GM18909 (cell line): ENCODE data around the gene CFAP157.

Experiments
- ATAC-seq: cut with Tn5 transposase; IDR thresholded peaks from one replicate; pipeline ENCODE4 v1.9.1; 2021; ENCODE audit warnings: mild to moderate bottlenecking; ENCODE audit not compliant: unreplicated experiment, poor library complexity

Gene CFAP157

GRCh38 chr9:127733614-127734013 is 26.8 kb downstream of the CFAP157 start:
- ATAC-seq: no peak

GRCh38 chr9:127734247-127734746 is 27.5 kb downstream of the CFAP157 start:
- ATAC-seq: no peak

DNA sequence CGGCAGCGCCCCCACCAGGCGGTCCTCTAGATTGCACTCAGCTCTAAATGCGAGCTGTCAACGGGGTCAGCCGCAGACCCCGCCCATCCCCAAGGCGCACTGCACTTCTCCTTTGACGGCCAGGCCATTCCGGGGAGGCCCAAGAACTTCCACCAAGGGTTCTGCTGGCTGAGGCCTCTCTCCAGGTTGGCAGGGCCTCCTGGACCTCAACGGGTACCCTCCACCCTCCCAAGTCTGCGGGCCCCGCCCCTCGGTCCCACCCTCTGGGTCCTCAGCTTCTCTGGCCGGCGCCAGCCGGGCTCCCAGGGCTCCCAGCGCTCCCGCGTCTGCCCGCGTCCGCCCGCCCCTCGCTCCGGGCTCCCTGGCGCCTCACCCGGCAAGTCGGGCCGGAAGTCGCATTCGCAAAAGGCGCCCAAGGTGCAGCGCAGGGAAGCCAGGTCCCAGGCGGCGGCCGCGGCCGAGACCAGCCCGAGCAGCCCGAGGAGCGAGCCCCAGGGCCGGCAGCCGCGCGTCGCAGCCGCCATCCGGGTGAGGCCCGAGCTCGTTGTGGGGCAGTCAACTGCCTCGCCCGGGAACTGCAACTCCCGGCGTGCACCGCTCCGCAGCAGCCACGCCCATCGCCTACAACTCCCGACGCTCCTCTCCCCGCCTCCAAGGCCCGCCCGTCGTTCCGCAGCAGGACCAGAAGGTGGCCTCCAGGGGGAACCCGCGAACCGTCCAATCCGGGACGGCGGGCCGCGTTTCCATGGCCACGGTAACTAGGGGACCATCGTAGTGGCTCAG is 28.1 kb downstream of the CFAP157 start, which contains the start of gene TOR2A:
Gene TOR2A, minus strand, starts transcription at position 548 of the 783 bp plus-strand sequence. Its CDS starts 24 bp downstream, at position 524.
- ATAC-seq: peak; percentile 89

DNA sequence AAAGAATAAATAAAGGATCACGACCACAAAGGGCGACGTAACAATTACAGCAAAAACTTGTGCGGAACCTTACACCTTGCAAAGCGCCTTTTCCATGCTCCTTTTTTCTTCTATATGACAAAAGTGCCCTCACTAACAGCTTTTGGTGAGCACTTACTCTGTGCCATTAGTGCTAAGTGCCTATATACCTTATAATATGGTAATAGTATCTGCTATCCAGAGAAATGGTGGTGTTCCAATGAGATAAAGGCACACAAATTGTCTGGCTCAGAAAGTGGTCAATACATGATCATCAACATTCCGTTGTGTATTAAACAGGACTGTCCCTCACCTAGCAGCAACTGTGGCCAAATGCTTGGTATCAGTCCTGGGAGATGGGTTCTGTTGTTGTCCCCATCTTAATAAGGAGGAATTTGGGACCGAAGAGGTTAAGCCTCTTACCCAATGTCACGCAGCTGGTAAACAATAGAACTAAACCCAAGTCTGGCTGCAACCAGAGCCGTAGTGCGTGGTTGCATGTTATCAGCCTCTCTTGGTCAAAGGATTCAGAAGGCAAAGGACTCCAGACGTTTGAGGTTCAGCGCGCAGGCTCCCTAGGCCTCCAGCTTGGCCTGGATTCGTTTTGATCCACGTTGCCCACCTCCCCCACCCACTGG is 28.9 kb downstream of the CFAP157 start:
- peak; percentile 10 for ATAC-seq

- no peak for ATAC-seq
These were observed 31.9 kb downstream of the CFAP157 start for GRCh38 chr9:127738666-127739065.

GRCh38 chr9:127739614-127740330 is 33.0 kb downstream of the CFAP157 start:
- no peak for ATAC-seq

- no peak for ATAC-seq
These were observed 35.1 kb downstream of the CFAP157 start for GRCh38 chr9:127741831-127742434.

DNA sequence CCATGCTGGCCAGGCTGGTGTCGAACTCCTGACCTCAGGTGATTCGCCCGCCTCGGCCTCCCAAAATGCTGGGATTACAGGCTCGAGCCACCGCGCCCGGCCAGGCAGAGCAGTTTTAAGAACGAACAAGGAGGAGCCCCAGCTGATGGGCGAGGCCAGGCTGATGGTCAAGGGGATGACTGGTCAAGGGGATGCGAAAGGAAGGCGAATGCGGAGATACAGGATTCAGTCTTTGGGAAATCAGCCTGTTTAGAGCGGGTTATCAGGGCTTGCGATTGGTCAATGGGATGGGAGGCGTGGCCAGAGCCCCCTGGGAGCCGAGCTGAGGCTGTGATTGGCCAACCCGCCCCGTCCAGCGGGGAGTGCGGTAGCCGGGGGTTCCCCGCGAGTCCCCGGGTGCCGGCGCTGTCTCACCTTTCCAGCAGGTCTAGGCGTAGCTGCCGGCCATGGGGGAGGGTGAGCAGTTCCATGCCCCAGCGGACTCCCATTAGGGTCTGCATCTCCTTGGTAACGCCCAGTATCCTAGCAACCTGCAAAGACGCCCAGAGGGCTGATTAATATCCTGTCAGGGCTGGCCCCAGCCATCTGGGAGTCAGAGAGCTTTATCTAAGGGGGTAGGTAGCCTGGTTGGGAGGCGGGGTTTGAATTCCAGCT is 35.8 kb downstream of the CFAP157 start:
- ATAC-seq: no peak

DNA sequence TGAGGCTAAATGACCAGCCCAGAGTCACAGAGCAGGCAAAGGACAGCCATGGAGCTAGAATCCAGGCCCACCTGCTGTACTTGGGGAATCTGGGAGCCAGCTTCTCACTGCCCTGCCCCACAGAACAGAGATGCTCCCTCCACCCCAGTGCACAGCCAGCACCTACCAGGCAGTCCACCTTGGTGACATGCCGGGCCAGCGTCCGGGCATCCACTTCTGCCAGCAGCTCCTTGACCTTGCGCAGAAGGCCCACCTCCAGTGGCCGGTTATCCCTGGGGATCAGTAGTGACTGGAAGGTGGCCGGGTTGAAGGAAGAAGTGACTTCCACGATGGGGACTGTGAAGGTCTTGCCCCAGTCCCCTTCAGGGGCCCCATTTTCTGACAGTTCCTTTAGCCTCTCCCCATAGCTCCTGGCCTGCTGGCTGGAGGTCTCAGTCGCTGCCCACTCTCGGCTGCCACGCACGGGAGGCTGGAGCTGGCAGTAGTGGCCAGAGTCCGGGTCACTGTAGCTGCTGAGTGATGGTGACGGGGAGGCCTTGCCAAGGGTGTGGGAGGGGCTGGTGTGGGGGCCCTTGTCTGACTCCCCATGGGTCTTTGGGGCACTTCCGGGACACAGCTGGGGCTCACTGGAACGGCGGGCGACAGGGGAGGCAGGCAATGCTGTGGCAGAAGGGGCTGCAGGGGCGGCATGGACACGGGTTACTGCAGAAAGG is 37.8 kb downstream of the CFAP157 start:
- ATAC-seq: no peak

- ATAC-seq: no peak
These were observed 40.3 kb downstream of the CFAP157 start for GRCh38 chr9:127746959-127747569.

- no peak for ATAC-seq
These were observed 42.5 kb downstream of the CFAP157 start for GRCh38 chr9:127749090-127749787.

- ATAC-seq: no peak
These were observed 44.7 kb downstream of the CFAP157 start for GRCh38 chr9:127751269-127752054.

DNA sequence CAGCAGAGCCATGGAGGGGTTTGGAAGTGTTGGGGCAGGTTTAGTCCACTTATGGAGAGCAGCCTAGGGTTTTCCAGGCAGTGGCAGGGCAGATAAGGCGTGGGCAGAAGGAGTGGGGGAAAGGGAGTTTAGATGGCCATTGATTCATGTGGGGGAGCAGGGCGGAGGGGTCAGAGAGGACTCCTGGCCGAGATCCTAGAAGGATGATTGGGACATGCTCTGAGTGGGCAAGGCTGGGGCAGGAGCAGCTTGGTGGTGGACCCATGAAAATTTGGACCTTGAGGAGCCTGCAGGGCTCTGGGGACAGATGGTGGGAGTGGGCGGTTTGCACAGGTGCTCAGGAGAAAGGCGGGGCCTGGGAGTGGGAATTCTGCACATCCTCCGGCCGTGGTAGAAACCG is 46.4 kb downstream of the CFAP157 start:
- ATAC-seq: no peak

- ATAC-seq: no peak
These were observed 46.8 kb downstream of the CFAP157 start for GRCh38 chr9:127753622-127754021.

GRCh38 chr9:127754099-127755060 is 47.6 kb downstream of the CFAP157 start:
- no peak for ATAC-seq
